Measurements from ENCODE around the gene GALNT6.

The GALNT6 gene, protein sequence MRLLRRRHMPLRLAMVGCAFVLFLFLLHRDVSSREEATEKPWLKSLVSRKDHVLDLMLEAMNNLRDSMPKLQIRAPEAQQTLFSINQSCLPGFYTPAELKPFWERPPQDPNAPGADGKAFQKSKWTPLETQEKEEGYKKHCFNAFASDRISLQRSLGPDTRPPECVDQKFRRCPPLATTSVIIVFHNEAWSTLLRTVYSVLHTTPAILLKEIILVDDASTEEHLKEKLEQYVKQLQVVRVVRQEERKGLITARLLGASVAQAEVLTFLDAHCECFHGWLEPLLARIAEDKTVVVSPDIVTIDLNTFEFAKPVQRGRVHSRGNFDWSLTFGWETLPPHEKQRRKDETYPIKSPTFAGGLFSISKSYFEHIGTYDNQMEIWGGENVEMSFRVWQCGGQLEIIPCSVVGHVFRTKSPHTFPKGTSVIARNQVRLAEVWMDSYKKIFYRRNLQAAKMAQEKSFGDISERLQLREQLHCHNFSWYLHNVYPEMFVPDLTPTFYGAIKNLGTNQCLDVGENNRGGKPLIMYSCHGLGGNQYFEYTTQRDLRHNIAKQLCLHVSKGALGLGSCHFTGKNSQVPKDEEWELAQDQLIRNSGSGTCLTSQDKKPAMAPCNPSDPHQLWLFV

DNA sequence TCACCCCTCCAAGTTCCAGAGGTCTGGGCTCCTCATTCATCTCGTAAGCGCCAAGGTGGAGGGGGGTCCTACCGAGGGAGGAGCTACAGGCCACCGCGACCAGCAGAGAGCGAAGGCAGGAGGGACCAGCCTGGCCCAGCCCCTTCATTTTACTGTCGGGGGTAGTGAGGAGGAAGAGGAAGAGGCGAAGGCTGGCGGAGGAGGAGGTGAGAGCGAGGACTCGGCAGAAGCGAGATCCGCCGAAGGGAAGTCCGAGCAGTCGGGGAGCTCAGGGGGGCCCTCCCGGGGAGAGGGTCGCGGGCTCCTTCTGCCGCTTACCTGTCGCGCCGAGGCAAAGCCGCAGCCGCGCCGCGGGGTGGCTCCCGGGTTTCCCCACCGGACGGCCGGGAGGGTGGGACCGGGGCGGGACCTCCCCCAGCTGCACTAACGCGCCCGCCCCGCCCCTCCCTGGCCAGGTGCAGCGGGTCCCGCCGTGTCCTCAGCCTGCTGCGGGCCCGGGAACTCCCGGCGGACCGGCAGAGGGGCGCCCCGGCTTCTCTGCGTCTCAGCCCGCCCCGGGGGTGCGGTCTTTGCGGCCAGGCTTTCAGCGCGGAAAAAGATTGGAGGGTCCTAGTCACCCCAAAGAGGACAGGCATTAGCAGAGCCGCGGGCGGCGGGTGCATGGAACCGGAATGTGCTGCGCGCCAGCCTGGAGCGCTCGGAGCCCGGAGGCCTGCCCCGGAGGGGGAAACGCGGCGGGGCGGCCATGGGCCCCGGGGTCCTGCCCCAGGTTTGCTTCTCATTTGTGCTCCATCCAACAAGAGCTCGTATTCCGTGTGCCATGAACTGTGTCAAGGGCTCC lies at the start of gene GALNT6:
TSS of gene GALNT6 (minus strand) at position 124 of the 841 bp plus-strand sequence. CDS start 11,625 bp downstream, outside the sequence.
- DNase-seq: peak; percentile 7

DNA sequence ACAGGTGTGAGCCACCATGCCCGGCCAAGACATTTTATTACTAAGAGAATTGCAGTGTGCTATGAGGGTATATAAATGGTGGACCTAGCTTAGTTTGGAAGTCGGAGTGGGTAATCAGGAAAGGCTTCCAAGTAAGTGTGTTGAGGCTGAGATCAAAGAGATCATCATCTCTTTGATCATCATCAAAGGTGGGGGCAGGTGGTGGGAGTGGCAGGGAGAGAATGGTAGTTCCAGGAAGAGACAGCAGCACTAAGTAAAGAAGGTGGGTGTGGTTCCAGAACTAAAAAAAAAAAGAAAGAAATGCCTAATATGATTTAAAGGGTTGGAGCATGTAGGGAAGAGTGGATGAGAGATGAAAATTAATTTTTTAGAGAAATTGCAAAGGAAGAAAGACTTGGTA lies 48.1 kb upstream of the GALNT6 start:
- no peak for DNase-seq

DNA sequence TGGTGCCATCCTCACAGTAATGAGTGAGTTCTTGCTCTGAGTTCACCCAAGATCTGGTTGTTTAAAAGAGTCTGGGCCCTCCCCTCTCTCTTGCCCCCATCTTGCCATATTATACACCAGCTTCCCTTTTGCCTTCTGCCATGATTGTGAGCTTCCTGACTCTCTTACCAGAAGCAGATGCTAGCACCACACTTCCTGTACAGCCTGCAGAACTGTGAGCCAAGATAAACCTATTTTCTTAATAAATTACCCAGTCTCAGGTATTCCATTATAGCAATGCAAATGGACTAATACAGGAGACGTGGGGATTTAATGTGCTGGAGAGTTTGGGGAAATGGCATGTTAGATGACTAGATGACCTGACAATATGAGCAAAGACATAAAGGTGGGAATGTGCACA lies 46.2 kb upstream of the GALNT6 start:
- no peak for DNase-seq

DNA sequence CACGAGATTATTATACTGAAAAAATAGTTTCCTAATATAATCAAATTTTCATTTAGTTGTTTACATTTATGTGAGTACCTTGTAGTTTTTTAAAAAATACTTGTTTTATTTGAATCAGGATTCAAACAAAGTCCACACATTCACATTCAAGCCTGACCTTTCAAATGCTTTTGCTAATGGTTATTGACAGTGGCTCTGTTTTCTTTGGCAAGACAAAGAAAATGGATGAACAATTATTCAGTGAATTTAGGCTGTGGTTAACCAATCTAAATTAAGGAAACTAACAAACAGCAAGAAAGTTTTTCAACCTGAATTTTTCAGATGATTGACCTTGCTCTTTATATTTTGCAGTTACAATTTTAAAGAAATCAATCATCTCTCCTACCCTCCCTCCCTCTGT lies 43.1 kb upstream of the GALNT6 start:
- no peak for DNase-seq

DNA sequence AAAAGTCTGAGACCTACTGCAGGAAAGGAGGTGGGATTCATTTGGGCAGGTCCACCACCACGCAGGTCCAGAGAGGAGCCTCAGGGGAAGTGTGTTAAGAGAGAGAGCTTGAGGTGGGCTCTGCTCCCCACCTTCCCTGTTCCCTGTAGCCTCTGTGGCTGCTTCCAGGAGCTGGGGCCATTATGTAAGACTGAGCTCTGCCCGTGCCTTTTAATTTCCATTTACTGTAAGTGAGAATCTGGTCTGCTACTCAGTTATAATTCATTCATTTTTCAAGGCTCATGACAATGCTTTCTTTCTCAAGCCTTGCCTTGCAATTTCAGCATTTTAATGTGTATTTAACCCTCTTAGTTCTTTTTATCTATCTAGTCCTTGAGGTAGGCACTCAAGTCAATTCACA lies 41.7 kb upstream of the GALNT6 start:
- DNase-seq: no peak

DNA sequence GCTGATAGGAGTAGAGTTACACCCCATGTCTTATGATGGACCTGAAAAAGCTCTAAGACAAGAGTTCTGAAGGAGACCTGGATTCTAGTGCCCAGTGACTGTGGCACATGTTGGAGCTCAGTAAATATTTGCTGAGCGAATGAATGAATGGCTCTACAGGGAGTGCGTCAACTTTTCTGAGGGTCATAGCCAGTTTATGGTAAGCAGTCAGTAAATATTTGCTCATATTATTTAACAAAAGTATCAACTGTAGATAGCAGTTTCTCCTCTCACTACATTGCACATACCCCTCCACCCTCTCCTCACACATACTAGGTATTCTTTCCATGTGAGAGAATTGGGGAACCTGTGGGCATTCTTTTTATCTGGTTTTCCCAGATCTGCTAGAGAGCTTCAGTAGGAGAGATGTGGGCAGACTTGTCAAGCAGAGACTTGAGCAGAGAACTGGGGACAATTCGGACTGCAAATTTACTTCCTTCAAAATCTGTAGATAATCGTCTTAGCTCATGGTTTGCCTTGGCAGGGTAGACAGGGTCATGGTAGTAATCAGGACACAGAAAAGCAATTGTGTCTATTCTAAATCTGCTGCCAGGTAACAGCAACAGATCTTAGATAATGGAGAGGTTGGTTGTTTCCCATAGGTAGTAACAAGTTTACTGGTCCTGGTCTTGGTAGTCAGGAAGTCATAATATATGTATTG lies 39.1 kb upstream of the GALNT6 start:
- no peak for DNase-seq

DNA sequence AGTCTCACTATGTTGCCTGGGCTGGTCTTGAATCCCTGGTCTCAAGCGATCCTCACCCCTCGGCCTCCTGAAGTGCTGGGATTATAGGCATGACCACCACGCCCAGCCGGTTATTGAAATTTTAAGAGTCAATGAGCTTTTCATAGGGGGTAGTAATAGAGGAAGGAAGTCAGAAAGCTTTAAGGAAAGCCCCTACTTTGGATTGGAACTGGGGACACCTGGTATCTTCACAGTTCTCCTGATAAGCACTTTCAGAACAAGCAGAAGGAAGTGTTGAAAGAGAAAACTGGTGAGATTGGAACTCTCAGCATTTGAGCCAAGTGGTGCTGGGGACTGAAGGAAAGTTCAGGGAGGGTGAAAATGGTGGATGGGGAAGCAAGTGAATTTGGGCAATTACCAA lies 38.5 kb upstream of the GALNT6 start:
- no peak for DNase-seq

DNA sequence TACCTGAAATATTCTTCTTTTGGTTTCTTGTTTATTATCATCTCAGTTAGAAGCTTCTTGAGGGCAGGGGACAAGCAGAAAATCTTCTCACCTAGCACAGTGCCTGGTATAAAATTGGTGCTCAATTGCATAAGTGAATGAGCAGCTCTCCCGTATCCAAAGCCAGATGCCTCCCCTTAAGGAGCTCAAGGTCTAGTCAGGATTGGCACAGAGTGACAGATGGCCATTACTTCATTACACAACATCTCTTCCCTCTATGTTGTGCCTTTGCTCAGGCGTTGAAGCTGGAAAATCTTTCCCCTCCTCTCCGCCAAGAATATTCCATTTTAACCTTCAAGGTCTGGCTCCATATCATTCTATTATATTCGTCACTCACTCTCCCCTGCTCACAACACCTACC lies 37.0 kb upstream of the GALNT6 start:
- no peak for DNase-seq

DNA sequence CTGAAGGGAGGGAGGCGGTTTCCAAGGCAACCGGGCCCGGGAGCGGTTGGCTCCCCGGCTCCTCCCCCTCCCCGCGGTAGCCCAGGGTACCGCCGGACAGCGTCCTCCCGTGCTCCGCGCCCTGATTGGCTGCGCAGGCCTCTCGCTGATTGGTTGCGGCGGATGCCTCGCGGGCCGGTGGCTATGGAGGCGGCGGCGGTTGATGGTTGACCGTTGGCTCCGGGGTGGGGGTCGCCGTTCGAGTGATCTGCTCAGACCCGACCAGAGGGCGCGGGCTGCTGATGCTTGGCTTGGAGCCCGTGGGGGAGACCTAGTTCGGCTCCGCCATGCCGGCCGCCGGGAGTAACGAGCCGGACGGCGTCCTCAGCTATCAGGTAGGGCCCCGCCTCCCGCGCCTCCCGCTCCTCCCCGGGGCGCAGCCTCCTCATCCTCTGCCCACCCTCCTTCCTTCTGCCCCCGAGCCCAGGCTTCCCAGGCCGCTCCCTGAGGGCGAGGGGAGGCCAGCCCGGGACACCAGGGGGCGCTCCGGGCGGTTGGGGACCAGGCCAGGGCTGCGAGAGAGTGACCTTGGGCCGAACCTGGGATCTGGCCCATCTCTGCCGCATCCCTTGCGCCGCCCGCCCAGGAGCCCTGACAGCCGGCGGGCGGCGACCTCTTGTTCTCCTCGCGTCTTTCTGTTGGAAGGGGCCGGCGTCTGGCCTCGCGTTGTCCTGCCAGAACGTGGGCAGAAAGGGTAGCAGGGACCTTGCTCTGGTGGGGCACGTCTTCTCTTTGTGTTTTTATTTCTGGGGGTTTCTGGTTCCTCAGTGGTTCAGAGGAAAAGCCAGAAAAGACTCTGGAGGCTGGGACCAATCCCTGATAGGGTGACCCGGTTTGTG lies 33.7 kb upstream of the GALNT6 start, which contains the start of gene SLC4A8:
TSS of gene SLC4A8 (plus strand) at position 170 of the 878 bp plus-strand sequence. CDS start at position 327, 157 bp downstream.
- peak; percentile 88 for DNase-seq

DNA sequence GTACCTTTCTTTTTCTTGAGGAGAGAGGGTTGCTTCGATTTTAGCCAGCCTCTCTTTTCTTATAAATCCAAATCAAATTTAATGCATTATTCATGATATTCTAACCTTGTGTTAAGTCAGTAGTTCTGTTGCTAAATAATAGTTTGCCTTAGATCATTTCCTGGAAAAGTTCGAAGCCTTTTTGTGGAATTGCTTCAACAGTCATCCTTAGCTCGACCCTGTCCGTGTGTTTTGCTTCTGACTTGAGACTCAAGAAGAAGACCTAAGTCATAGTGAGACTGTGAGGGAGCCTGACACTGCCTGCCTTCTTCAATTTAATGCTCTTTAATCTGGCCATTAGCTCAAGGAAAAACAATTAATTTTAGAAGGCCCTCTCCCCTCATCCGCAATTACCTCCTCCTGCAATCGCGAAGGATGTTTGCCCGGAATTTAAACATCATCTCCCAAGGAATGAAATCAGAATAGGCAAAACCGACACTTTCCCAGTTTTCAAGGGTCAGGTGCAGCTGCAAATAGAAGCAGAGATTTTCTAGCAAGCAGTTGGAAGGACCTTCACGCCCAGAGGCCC lies 33.0 kb upstream of the GALNT6 start:
- no peak for DNase-seq

DNA sequence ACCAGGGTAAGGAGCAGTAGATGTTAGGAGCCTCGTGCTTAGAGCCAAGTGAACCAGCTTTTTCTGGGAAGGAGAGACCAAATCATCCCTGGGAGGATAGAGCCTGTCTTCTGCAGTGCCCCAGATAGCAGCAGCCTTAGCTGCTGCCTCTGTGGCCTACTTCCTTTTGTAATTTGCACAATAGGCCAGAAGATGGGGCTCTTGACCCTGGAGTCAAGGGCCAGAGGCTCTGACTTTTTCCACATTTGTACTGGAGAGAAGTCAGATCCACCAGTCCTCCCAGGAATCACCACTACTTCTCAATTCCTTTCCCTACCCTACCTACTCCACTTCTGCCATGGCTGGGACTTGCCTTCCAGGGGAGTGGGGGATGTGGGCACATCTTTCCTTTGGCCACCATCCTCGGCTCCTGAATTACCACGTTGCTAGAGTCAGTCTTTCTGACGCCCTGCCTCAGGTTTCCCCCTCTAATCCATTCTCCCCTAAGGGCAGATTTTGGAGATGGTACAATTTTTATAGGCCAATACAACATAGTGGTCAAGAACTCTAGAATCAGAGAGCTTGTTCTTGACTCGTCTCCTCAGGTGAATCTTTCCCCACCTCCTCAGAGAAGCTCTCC lies 30.2 kb upstream of the GALNT6 start:
- peak; percentile 31 for DNase-seq

DNA sequence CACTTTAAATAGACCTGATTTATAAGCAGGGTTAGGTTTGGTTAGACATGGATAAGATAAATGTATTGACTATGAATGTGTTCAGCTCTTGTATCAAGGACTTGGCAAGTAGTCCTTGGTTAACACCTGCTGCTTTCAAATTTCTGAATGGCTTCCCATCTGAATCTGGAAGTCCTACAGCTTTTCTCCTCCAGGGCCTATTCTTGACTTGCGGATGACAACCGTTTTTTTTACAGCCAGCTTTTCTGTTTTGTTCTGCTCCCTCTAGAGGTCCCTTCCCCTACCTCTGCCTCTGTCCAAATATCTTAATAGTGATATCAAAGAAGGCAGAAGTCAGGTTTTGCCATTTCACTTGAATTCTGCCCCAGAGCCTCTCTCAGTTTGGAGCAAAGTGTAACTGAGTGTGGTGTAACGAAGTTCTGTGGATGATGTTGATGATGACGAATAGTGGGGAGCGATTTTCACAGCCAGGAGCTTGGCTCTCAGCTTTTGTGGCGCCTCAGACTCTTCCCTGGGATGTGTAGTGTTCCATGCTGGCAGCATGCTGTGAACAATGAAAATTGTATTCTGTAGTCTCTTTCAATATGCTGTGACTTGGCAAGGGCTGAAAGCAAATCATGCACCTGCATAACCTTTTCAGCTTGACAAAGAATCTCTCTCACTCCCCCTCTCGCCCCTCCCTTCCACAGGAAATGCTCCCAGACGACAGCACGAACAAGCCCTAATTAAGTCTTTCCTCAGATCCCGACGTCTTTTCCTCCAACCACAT lies 28.4 kb upstream of the GALNT6 start:
- peak; percentile 75 for DNase-seq

DNA sequence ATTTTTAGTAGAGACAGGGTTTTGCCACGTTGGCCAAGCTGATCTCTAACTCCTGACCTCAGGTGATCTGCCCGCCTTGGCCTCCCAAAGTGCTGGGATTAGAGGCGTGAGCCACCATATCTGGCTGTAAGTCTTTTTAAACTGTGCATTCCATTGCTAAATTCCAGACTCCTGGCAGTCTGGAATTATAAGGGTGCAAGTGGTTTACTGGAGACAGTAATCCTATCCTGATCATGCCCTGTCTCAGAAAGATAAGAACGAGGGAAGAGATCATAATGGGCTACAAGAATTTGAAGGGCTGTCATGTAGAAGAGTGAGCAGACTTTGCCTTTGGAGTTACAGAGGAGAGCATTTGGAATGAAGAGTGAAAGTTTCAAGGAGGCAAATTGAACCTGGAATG lies 26.6 kb upstream of the GALNT6 start:
- no peak for DNase-seq

DNA sequence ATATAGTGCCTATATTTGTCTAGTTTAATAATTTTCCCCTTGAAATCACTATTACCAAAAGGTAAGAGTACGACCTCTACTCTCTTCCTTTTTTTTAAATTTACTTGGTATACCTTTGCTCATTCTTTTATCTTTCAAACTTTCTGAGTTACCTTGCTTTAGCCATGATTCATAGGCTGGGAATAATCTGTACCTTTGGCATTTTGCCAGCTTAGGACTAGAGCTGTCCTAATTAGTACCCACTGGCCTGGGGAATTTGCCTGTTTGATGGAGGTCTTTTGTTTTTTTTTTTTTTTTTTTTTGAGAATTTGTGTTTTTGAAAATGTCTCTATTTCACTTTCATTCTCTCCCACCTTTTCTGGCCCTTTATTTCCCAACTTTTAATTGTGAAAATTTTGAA lies 24.7 kb upstream of the GALNT6 start:
- no peak for DNase-seq

DNA sequence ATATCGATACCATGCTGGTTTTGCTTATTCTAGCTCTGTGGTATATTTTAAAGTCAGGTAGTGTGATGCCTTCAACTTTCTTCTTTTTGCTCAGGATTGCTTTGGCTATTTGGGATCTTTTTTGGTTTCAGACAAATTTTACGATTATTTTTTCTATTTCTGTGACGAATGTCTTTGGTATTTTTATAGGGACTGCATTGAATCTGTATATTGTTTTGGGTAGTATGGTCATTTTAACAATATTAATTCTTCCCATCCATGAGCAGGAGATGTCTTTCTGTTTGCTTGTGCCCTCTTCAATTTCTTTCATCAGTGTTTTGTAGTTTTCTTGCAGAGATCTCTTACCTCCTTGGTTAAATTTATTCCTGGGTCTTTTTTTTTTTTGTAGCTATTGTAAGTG lies 22.6 kb upstream of the GALNT6 start:
- DNase-seq: no peak

DNA sequence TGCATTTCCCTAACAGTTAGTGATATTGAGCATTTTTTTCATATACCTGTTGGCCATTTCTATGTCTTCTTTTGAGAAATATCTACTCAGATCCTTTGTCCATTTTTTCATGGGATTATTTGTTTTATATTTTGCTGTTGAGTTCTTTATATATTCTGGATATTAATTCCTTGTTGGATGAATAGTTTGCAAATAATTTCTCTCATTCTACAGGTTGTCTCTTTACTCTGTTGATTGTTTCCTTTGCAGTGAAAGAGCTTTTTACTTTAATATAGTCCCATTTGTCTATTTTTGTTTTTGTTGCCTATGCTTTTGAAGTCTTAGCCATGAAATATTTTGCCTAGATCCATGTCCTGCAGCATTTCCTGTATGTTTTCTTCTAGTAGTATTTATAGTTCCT lies 21.9 kb upstream of the GALNT6 start:
- DNase-seq: no peak

DNA sequence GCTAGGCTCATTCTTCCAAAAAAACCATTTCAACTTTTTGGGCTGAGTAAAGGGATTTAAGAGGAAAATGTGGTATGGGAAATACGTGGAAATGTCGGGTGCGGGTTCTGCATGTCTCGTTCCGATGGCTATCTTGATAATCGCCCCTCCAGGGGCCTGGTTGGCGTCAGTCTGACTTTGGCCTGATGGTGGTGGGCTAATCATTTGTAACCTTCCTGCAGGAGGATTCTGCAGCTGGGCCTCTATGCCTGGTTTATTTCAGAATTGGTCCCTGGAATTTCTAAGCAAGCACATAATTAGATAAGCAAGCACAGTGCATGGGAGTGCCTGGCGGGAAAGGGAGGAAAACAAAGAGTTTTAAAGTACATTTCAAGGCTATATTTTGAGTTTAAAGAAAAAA lies 18.6 kb upstream of the GALNT6 start:
- DNase-seq: no peak

DNA sequence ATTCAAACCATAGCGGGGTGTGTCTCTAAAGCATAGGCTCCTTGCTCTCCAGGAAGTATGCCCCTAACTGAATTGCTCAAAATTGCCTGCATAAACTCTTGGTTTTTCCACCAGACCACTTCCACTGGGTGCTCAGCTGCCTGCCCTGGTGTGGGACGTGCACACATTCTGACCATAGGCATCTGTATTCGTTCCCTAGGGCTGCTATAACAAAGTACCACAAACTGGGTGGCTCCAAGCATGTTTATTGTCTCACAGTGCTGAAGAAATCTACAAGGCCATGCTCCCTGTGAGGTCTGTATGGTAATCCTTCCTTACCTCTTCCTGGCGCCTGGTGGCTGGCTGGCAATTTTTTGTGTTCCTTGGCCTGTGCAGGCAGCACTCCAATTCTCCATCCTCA lies 16.4 kb upstream of the GALNT6 start:
- no peak for DNase-seq

DNA sequence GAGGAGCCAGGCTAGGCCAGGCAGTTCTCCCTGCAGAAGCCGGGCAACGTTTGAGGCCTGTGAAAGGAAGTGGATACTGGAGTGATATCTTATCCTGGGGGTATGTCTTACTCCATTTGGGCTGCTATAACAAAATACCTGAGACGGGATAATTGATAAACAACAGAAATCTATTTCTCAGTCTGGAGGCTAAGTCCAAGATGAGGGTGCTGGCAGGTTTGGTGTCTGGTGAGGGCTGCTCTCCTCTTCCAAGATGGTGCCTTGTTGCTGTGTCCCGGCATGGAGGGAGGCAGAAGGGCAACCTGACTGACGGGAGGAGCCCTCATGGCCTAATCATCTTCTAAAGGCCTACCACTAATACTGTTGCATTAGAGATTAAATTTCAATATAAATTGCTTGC lies 15.7 kb upstream of the GALNT6 start:
- no peak for DNase-seq

DNA sequence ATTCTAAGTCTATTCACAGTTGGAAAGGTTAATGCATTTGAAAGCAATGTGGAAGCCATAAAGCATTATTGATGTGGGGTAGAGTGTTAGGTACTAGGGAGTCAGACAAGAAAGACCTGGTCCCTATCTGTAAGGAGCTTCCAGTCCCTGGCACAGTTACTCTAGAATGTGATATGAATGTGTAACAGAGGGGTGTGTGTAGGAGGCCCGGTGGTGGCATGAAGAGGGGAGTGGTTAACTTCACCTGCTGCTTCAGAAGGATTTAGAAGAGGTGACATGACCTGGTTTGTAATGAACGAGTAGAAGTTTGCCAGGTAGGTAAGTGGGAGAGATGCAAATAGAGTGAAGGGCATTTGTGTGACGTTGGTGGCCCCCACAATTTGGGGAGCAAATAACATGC lies 15.1 kb upstream of the GALNT6 start:
- no peak for DNase-seq

Measured in NCI-H1105 treated with DMSO at 0.1 percent for 48 hours (cell line).